GM18511 (cell line): ENCODE data around the gene NOD1.
"Not testable (repeated sequence)": the region's sequence is repeated elsewhere in the genome, so short reads cannot be mapped to it uniquely, and the experiment has no call there.

ENCODE experiments used
- ATAC-seq: cut with Tn5 transposase; IDR thresholded peaks from one replicate; pipeline ENCODE4 v1.9.1; 2021; ENCODE audit warnings: mild to moderate bottlenecking, moderate library complexity; ENCODE audit not compliant: unreplicated experiment

NOD1 gene

GRCh38 chr7:30422922-30423321, 55.7 kb downstream of the NOD1 start:
- no peak for ATAC-seq

DNA sequence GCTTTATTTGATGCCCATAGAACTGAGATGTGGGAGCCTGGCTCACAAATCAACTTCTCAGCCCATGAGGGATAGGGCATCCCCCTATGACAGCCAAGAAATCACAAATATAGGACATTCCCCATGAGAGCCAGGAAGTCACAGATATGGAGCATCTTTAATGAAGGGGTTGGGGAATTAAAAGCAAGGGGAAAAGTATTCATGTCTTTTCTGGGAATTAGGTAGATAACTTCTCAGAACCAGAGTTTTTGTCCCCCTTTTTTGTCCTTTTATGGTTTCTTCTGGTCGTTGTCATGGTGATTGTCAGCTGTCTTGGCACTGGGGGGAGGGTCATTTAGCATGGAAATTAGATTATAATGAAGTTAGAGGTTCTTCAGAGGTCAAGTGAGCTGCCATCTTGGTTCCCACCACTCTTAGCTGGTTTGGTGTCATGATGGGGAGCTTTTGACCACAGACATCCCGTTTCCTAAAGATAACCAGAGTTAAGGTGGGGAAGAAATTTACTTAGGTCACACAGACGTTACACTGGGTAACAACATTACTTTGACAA, 56.9 kb downstream of the NOD1 start:
- ATAC-seq: no peak

- no peak for ATAC-seq
Observed at GRCh38 chr7:30420662-30421061, 57.9 kb downstream of the NOD1 start.

- ATAC-seq: not testable (repeated sequence)
Observed at GRCh38 chr7:30420080-30420479, 58.5 kb downstream of the NOD1 start.

DNA sequence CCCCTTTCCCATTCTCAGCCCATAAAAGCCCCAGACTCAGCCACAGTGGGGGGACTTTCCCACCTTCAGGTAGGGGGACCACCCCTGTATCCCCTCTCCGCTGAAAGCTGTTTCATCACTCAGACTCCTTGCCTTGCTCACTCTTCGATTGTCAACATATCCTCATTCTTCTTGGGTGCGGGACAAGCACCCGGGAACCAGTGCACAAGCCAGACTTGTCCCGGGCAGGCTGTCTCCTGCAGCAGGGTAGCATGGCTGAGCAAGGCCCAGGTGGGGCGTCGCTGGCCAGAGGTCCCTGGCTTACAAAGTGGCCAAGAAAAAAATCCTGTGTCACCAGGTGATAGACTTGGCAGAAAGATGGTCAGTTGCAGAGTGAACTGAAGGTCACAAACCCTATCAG, 64.7 kb downstream of the NOD1 start:
- no peak for ATAC-seq

DNA sequence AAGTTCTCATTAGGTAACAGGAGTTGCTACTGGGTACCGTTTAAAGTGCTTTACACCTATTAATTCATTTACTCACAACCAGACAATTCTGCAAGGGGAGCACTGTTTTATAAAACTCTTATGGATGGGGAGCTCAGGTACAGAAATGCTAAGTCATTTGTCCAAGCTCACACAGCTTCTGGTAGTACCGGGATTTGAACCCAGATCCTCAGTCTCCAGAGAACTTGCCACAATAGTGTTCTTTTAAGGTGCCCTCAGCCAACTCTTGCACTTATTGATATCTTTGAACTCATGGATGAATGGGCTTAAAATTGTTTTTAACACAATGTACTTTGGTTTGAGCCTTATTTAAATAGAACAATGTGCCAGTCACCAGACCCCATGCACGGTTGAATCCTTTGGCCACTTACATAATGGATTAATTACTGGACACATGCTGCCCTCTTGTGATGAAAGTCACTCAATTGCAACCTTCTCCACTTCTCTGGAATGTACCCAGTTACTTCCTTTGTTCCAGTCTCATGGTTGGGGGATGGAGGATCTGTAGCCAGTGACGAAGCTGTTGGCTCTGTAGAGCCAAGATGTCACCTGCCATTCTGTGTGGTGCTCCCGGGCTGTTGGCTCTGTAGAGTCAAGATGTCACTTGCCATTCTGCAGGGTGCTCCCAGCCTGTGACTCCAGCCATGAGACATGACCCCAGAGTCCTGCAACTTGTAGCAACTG, 65.6 kb downstream of the NOD1 start:
- no peak for ATAC-seq

DNA sequence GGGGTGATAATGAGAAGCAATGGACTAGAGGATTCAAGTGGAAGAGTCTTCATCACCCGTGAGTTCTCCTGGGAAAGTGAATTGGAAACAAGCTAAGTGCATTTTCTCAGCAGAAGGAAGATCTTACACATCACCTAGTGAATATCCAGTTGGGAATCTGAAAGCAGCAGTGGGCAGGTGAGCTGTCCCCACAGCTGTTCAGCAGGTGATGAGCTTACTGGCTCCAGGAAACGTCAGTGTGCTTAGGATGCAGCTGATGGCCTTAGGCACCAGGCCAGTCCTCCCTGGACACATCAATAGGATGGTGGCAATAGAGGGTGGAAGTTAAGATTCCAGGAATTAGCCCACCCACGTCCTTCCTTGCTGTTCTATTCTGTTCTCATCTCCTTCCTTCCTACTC, 66.7 kb downstream of the NOD1 start:
- ATAC-seq: no peak

DNA sequence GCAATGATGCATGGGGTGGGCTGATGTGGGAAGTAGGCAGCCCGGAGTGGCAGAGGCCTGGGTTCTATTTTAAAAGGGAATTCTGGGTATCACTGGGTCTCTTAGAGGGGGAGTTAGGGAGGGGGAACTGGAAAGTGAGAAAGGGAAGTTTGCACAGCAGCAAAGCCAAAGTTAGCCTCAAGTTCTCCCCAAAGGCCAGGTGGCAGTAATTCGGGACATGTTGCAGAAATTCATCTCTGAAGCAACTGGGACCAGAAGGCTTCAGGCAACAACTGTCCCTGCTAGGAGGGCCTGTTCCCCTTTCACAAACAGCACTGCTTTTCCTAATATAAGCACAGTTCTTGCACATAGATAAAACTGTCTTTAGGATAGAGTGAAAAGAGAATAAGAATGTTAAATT, 67.4 kb downstream of the NOD1 start:
- ATAC-seq: no peak

DNA sequence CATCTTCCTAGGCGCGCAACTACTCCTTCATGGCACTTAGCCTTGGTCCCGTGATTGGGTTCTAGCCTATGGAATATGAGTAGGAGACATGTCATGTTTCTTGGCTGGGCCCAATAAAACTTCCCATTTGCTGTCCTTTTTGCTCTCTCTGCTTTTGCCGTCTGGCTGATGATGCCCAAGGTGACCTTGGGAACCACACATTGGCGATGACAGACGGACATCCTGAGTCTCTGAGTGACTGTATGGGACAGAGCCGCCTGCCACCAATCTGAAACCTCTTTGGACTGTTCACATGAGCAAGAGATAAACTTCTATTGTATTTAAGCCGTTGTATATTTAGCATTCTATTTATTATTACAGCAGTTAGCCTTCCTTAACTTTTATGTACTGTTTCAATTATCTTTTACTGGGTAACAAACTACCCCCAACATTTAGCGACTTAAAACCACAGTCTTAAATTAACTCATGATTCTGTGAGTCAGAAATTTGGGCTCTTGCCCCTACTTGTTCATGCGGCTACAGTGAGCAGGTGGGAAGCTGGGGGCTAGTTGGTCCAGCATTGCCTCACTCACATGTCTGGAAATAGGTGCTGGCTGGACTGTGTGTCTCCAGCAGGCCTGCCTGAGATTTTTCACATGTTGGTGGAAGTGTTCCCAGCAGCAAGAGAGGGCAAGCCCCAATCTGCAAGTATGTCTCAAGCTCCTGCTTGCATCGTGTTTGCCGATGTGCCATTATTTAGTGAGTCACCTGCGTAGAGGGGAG, 71.7 kb downstream of the NOD1 start:
- ATAC-seq: no peak

GRCh38 chr7:30405179-30405578, 73.4 kb downstream of the NOD1 start:
- no peak for ATAC-seq

DNA sequence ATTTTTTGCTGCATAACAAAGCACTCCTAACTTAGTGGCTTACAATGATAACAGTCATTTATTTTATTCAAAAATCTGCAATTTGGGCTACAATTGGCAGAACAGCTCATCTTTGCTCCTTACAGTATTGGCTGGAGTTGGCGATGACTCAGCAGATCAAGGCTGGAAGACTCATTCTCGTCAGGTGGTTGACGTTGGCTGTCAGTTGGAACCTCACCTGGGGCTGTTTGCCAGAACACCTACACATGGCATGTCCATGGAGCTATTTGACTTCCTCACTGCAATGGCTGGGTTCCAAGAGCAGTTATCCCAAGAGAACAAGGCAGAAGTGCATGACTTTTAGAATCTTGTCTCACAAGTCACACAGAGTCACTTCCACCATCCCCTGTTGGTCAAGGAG, 75.1 kb downstream of the NOD1 start:
- ATAC-seq: no peak

GRCh38 chr7:30396389-30396788, 82.2 kb downstream of the NOD1 start:
- no peak for ATAC-seq

- ATAC-seq: no peak
Observed at GRCh38 chr7:30395676-30396075, 82.9 kb downstream of the NOD1 start.

GRCh38 chr7:30391806-30392205, 86.8 kb downstream of the NOD1 start:
- ATAC-seq: no peak

GRCh38 chr7:30390736-30391636, 87.6 kb downstream of the NOD1 start:
- no peak for ATAC-seq

GRCh38 chr7:30389791-30390190, 88.8 kb downstream of the NOD1 start:
- ATAC-seq: no peak

DNA sequence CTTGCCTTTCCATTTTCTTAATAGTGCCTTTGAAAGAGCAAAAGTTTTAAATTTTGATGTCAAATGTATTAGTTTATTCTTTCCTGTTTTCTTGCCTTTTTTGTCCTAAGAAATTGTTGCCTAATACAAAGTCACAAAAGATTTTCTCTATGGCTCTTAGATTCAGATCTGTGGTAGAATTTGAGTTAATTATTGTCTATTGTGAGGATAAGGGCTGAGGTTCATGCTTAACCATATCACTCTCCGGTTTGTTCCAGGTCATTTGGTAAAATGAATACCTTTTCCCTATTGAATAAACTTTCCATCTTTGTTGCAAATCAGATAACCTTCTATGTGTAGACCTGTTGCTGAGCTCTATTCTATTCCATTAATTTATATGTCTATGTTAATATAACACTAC, 96.0 kb downstream of the NOD1 start:
- ATAC-seq: no peak

- not testable (repeated sequence) for ATAC-seq
Observed at GRCh38 chr7:30380824-30381223, 97.8 kb downstream of the NOD1 start.

- no peak for ATAC-seq
Observed at GRCh38 chr7:30380294-30380693, 98.3 kb downstream of the NOD1 start.

- no peak for ATAC-seq
Observed at GRCh38 chr7:30379741-30380140, 98.8 kb downstream of the NOD1 start.

DNA sequence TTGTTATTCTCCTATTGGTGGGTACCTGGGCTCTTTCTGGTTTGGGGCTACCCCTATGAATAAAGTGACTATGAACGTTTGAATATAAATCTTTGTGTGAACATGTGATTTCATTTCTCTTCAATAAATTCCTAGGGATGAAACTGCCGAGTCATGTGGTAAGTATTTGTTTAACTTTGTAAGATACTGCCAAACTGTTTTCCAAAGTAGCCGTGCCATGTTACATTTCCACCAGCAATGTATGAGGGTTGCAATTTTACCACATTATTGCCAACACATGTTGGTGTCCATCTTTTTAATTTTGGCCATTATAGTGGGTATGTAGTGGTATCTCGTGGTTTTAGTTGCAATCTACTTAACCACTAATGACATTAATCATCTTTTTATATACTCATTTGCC, 99.5 kb downstream of the NOD1 start:
- no peak for ATAC-seq
